ENCODE results near the gene RHBG. TPM values are rescaled to one million over a fixed set of nuclear protein-coding genes. Genes with fewer than 3 reads are reported as not detected.
A peak's percentile ranks its signal among the peaks of the same experiment; 100 is the strongest.

Gene RHBG
- total and polyA plus RNA-seq, 8 donors, result 2.2 to 4.9 (median 3.5) TPM; not detected in 2

DNA sequence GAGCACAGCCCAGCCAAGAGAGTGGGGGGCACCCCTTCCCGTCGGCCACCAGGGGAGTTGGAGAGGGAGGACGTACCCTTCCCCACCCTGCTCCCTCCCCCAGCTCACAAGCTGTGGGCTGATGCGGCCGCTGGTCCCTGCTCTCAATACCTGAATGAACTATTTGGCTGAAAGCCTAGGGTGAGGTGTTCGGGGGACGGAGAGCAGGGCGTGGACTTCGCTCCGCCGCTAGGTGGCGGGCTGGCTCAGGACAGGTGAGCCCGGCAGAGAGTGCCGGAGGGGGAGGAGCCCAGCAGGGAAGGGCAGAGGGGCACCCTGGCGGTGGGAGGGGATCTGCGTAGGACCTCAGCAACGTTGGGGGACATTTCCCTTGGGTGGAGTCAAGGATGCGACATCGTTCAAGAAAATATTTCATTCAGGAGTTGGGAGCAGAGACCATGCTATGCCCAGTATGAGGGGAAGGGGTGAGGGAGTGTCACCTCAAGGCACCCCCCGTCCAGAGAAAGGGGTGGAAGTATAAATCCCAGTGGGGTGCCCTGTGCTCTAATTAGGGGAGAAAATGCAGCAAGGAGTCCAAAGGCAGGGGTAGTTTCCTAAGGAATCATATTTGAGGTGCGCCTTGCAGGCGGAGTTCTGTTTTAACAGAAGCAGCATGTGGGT lies 12.0 kb upstream of the RHBG start:
- DNase-seq (peak; percentile 42 to 91 (median 77)), ATAC-seq (peak; percentile 98)
- peaks cover 0 to 53% of the 10 kb centered on the region in 2 donors for H3K27me3 ChIP-seq

DNA sequence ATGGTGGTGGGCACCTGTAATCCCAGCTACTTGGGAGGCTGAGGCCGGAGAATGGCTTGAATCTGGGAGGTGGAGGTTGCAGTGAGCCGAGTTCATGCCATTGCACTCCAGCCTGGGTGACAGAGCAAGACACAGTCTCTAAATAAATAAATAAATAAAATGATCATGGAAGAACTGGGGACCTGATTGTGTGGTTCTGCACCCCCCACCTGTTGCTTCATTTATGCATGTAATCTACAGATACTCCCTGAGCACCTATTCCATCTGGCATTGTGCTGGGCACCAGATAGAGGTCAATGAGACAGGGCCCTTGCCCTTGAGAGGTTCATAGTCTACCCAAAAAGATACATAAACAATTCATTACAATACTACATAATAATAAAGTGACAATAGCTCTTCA lies 11.0 kb upstream of the RHBG start:
- intact Hi-C loops (cut with DNase I), result no loop called here
- TF ChIP-seq, protein P1, sequence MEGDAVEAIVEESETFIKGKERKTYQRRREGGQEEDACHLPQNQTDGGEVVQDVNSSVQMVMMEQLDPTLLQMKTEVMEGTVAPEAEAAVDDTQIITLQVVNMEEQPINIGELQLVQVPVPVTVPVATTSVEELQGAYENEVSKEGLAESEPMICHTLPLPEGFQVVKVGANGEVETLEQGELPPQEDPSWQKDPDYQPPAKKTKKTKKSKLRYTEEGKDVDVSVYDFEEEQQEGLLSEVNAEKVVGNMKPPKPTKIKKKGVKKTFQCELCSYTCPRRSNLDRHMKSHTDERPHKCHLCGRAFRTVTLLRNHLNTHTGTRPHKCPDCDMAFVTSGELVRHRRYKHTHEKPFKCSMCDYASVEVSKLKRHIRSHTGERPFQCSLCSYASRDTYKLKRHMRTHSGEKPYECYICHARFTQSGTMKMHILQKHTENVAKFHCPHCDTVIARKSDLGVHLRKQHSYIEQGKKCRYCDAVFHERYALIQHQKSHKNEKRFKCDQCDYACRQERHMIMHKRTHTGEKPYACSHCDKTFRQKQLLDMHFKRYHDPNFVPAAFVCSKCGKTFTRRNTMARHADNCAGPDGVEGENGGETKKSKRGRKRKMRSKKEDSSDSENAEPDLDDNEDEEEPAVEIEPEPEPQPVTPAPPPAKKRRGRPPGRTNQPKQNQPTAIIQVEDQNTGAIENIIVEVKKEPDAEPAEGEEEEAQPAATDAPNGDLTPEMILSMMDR (IDR thresholded peaks at IDR 0.05), result no peak
- H3K4me1 ChIP-seq, result no peaks in the 10 kb centered on the region
- H3K9me3 ChIP-seq, result no peaks in the 10 kb centered on the region
- H3K4me3 ChIP-seq, result no peak overlapping the region
- DNase-seq (no peak), ATAC-seq (no peak)
- peaks cover 0 to 59% of the 10 kb centered on the region in 2 donors for H3K27me3 ChIP-seq
- H3K27ac ChIP-seq, result no peak overlapping the region
- H3K36me3 ChIP-seq, result no peaks in the 10 kb centered on the region

More for the DNA sequence above, 12.0 kb upstream of the RHBG start:
- TF ChIP-seq, protein P1 (IDR thresholded peaks at IDR 0.05), result peak; percentile 75 to 92
- Histone ChIP-seq H3K9me3 (no peaks in the 10 kb centered on the region), H3K4me3 (no peak overlapping the region), H3K27ac (no peak overlapping the region), H3K4me1 (no peaks in the 10 kb centered on the region), H3K36me3 (no peaks in the 10 kb centered on the region)
- intact Hi-C loops (cut with DNase I), result no loop called here

DNA sequence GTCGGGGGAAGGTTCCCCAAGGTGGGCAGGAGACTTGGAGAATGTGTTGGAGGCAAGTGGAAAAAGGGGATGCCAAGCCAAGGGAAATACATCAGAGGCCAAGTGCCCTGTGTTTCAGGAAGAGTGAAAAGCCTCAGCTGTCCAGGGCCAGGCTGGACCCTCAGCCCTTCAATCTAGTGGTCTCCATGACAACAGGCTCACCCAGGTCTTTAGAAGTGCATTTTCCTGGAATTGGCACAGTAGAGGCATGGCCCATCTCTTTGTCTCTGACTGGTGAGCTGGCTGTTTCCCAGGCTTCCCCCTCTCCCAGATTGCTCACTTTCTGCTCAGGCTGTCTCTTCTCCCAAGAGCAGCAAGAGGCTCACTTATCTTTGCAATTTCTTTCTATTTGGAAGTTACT lies 10.4 kb upstream of the RHBG start:
- Histone ChIP-seq H3K27me3 (peaks cover 0 to 64% of the 10 kb centered on the region in 2 donors), H3K4me3 (no peak overlapping the region), H3K36me3 (no peaks in the 10 kb centered on the region), H3K4me1 (no peaks in the 10 kb centered on the region), H3K27ac (no peak overlapping the region), H3K9me3 (no peaks in the 10 kb centered on the region)
- intact Hi-C loops (cut with DNase I), result no loop called here
- TF ChIP-seq, protein P1 (IDR thresholded peaks at IDR 0.05), result no peak
- DNase-seq, result no peak
- no peak for ATAC-seq

DNA sequence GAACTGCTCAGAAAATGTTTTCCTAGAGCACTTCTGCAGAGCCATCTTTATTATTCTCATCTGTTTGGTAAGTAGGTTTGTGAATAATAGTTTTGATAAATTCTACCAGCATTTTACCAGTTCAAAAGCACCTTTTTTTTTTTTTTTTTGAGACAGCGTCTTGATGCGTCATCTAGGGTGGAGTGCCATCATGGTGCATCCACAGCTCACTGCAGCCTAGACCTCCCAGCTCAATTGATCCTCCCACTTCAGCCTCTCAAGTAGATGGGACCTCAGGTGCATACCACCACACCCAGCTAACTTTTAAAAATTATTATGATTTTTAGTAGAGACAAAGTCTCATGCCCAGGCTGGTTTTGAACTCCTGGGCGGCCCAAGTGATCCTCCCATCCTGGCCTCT lies 9.8 kb upstream of the RHBG start:
- Histone ChIP-seq H3K4me1 (no peaks in the 10 kb centered on the region), H3K27ac (no peak overlapping the region), H3K9me3 (no peaks in the 10 kb centered on the region), H3K27me3 (peaks cover 0 to 70% of the 10 kb centered on the region in 2 donors), H3K4me3 (no peak overlapping the region), H3K36me3 (no peaks in the 10 kb centered on the region)
- TF ChIP-seq, protein P1 (IDR thresholded peaks at IDR 0.05), result no peak
- intact Hi-C loops (cut with DNase I), result no loop called here
- ATAC-seq (no peak), DNase-seq (no peak)

DNA sequence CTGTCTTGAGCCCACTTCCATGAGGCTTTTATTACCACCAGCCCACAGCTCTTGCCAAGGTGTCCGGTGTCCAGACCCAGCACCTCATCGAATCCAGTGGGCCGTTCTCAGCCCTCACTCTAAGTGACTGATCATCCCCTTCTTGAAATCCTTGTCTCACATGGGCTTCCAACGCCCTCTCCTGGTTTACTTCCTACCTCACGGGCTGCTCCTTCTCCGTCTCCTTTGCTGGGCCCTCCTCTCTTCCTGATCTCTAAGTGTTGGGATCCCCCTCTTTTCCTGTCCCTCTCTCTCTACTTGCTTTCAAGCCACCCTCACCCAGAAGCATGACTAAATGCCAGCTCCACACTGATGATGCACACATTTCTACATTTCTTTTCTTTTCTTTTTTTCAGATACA lies 9.0 kb upstream of the RHBG start:
- intact Hi-C loops (cut with DNase I), result no loop called here
- Histone ChIP-seq H3K9me3 (no peaks in the 10 kb centered on the region), H3K36me3 (no peaks in the 10 kb centered on the region), H3K27ac (no peak overlapping the region), H3K4me1 (no peaks in the 10 kb centered on the region), H3K27me3 (peaks cover 0 to 76% of the 10 kb centered on the region in 2 donors), H3K4me3 (no peak overlapping the region)
- no peak for ATAC-seq
- TF ChIP-seq, protein P1 (IDR thresholded peaks at IDR 0.05), result no peak
- DNase-seq, result no peak

All from left lung (tissue), 10 donors.